Islet precursor cell (in vitro differentiated cells): Measurements from ENCODE around the gene CARD9.

ENCODE experiments used
- DNase-seq: peaks from one replicate; pipeline ENCODE4 v3.0.0-alpha.2; 2018

The CARD9 gene

DNA sequence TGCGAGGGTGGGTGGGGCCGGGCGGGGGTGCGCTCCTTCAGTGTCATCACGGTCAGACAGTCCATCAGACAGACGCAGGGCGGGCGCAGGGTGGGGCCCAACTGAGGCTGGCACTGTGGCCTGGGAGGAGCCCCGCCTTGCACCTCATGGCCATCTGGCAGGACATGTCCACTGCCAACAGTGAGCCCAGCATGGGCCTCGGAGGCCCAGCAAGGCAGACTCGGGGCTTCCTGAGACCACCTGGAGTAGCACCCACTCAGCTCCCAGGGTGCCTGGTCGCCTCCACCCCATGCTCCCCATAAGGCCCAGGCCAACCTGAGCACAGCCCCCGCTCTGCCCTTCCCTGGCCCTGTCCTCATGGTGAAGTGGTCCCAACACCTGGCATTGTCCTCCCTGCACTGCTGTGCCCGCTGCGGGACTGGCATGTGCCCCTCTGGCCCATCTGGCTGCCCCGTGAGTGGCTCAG, 54.7 kb downstream of the CARD9 start:
- no peak for DNase-seq

DNA sequence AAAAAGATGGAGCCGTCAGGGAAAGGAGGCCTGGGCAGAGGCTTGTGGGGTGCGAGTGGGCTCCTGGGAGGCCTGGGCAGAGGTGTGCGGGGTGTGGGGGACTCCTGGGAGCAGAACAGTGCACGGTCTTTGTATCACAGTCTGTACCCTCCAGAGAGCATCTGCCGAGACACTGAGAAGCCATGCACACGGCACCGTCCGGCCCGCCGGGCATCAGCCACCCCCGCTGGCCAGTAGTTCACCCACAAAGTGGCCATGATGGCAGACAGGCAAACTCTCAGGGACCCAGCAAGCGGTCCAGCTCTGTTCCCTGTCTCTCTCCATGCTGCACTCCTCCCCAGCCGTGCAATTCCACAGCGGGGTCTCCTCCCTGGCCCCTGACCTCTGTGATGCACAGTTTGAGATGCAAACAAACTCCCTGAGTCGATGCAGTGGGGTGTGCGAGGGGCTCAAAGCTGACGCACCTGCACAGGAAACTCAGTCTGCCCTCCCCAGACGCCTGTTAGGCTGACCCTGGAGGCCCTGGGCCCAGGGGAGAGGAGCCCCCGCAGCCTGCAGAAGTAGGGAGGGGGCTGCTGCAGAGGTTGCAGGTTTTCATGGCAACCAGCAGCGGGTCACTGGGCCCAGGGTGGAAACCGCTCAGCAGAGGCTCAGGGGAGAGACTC, 55.2 kb downstream of the CARD9 start:
- no peak for DNase-seq

DNA sequence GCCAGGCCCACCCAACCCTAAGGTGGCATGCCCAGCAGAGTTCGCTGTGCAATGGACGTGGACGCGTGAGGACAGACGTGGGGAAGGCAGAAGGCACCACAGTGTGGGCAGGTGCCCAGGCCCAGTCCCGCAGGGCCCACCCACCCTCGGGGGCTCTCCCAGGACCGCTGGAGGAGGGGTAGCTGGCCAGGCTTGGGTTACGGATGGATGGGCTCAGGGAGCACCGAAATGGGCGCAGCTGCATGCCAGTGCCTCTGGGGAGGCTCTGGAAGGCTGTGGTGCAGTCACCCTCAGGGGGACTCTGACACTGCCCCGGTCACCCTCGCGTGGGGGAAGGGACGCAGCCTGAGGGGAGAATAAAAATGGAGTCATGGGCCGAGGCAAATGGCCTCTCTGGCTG, 55.8 kb downstream of the CARD9 start:
- DNase-seq = no peak

DNA sequence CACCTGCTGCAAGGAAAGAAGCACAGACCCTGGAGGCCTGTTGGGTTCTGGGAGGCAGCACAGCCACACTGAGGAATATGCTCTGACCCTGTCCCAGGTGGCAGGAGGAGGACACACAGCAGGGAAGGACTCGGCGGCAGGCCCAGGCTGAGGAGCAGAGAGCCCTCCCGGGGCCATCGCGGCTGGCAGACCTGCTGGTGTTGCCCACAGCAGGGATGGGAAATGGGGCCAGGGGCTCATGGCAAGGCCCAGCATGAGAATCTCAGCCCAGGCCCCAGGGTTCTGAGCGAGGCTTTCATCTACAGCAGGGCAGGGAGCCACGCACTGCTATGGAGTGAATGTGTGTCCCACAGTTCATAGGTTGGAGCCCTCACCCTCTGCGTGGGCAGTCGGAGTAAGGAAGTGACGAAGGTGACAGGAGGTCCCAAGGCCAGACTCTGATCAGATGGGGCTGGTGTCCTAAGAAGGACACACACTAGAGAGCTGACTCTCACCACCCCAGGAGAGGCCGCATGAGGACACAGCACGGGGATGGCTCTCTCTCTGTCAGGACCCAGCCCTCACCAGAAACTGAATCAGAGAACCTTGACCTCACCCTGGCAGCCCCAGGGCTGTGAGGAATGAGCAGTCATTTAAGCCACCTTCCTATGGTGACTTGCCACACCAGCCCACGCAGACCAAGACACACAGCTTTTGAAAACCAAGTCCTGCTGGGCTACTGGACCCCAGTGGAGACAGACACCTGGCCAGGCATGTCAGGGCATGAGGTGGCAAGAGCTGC, 56.4 kb downstream of the CARD9 start:
- DNase-seq = no peak

DNA sequence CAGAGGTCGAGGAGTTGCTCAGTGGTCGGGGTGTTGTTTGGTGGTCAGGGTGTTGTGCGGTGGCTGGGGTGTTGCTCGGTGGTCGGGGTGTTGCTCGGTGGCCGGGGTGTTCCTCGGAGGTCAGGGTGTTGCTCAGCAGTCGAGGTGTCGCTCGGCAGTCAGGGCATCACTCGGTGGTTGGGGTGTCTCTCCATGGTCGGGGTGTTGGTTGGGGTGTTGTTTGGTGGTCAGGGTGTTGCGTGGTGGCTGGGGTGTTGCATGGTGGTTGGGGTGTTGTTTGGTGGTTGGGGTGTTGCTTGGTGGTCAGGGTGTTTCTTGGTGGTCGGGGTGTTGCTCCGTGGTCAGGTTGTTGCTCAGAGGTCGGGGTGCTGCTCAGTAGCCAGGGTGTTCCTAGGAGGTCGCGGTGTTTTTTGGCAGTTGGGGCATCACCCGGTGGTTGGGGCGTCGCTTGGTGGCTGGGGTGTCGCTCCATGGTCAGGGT, 57.2 kb downstream of the CARD9 start:
- no peak for DNase-seq

DNA sequence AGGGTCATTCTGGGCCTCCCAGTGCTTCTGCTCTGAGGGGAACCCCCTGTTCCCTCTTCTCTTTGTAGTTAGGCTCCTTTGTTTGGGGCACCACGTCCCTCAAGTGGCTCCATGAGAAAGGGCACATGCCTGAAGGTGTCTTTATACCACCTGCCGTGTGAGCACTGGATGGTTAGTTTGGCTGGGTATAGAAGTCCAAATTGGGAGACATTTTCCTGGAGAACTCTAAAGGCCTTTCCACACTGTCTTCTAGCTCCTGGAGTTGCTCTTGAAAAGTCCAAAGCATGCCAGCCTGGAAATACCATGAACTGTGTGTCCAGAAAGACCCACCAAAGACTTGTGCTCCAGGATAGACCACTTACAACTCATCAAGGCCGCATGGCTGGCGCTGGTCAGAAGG, 58.5 kb downstream of the CARD9 start:
- no peak for DNase-seq

DNA sequence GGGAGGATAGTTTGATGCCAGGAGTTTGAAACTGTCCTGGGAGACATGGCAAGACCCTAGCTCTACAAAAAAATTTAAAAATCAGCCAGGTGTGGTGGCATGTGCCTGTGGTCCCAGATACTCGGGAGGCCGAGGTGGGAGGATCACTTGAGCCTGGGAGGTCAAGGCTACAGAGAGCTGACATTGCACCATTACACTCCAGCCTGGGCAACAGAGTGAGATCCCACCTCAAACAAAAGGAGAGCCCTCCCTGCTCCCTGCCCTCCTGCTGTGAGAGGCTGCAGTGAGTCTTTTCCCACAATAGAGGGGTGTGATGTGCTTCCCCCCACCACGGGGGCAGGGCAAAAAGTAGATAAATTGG, 59.4 kb downstream of the CARD9 start:
- no peak for DNase-seq
